Stimulated activated memory B cell treated with anti-CD40 and anti-IgM and Interleukin-4, amounts not matched to agents 10 μg/mL and 1 μg/mL and 100 μg/mL, for 72 hours (primary cell): ENCODE data around the gene TAF11L5.
"Not testable (repeated sequence)": the region's sequence is repeated elsewhere in the genome, so short reads cannot be mapped to it uniquely, and the experiment has no call there.

Source experiments
- ATAC-seq: fragments of 150-1000 bp; cut with Tn5 transposase; 2 replicates; pipeline ENCODE4 v1.10.0; 2021
- H3K27ac Mint-ChIP-seq: one replicate; pipeline ENCODE4 v1.8.0; 2022; ENCODE audit warnings: mild to moderate bottlenecking, mixed read lengths
- H3K27me3 Mint-ChIP-seq: one replicate; pipeline ENCODE4 v1.8.0; 2022; ENCODE audit warnings: mixed read lengths
- H3K36me3 Mint-ChIP-seq: one replicate; pipeline ENCODE4 v1.8.0; 2022; ENCODE audit warnings: mixed read lengths
- H3K4me1 Mint-ChIP-seq: one replicate; pipeline ENCODE4 v1.8.0; 2022; ENCODE audit warnings: mixed read lengths
- H3K4me3 Mint-ChIP-seq: one replicate; pipeline ENCODE4 v1.8.0; 2022; ENCODE audit warnings: mild to moderate bottlenecking, moderate library complexity, mixed read lengths
- H3K9me3 Mint-ChIP-seq: one replicate; pipeline ENCODE4 v1.8.0; 2022; ENCODE audit warnings: mixed read lengths

TAF11L5 gene

GRCh38 chr5:17526504-17526903 is 1.5 kb downstream of the TAF11L5 start:
- ATAC-seq, H3K9me3 Mint-ChIP-seq, H3K27me3 Mint-ChIP-seq, H3K27ac Mint-ChIP-seq, H3K4me1 Mint-ChIP-seq, H3K4me3 Mint-ChIP-seq, H3K36me3 Mint-ChIP-seq: not testable (repeated sequence)

- not testable (repeated sequence) for ATAC-seq, H3K27me3 Mint-ChIP-seq, H3K36me3 Mint-ChIP-seq, H3K27ac Mint-ChIP-seq, H3K9me3 Mint-ChIP-seq, H3K4me1 Mint-ChIP-seq, H3K4me3 Mint-ChIP-seq
These were observed 3.3 kb downstream of the TAF11L5 start, which contains the start of gene TAF11L6 for GRCh38 chr5:17528369-17528768. TSS of gene TAF11L6 (plus strand) at chr5:17528669.
